Activated T-cell treated with anti-CD3 and anti-CD28 coated beads, Interleukin-2, amount 50 U/mL, for 72 hours (primary cell): ENCODE measurements around the gene CAMSAP1. TPM values are rescaled to one million over a fixed set of nuclear protein-coding genes. Genes with fewer than 3 reads are reported as not detected.

Experiments used
- ATAC-seq, 2 donors: fragments of 150-1000 bp; cut with Tn5 transposase; replicated peaks in 1 of 2; 2 replicates each; pipeline ENCODE4 v1.10.0; 2021; ENCODE audit warnings: moderate library complexity in 2 of 2, mild to moderate bottlenecking in 1 of 2
- DNase-seq, 2 donors: peaks; one replicate each; pipeline ENCODE4 v3.0.0; 2021 to 2022; ENCODE audit warnings: mixed read lengths in 1 of 2
- H3K27ac Mint-ChIP-seq: one replicate; pipeline ENCODE4 v1.8.0; 2022; ENCODE audit warnings: mild to moderate bottlenecking, moderate library complexity, mixed read lengths
- H3K27me3 Mint-ChIP-seq: one replicate; pipeline ENCODE4 v1.8.0; 2022; ENCODE audit warnings: low read depth, mixed read lengths
- H3K36me3 Mint-ChIP-seq, 2 donors: one replicate each; pipeline ENCODE4 v1.8.0; 2022; ENCODE audit warnings: mixed read lengths in 2 of 2, mild to moderate bottlenecking in 1 of 2; ENCODE audit not compliant: insufficient read depth in 2 of 2
- H3K4me1 Mint-ChIP-seq: one replicate; pipeline ENCODE4 v1.8.0; 2022; ENCODE audit warnings: low read depth, mixed read lengths
- H3K4me3 Mint-ChIP-seq, 2 donors: one replicate each; pipeline ENCODE4 v1.8.0; 2022; ENCODE audit warnings: mild to moderate bottlenecking in 2 of 2, mixed read lengths in 2 of 2, moderate library complexity in 2 of 2
- H3K9me3 Mint-ChIP-seq, 2 donors: one replicate each; pipeline ENCODE4 v1.8.0; 2022; ENCODE audit warnings: mixed read lengths in 2 of 2
- total RNA-seq, 2 donors: library from RNA; stranded (reverse); gene quantifications; one replicate each; pipeline ENCODE4 v1.2.3, GENCODE V29; 2022

CAMSAP1 gene
- total RNA-seq, 2 donors from 2014 or later = 42.2 to 53.4 TPM

DNA sequence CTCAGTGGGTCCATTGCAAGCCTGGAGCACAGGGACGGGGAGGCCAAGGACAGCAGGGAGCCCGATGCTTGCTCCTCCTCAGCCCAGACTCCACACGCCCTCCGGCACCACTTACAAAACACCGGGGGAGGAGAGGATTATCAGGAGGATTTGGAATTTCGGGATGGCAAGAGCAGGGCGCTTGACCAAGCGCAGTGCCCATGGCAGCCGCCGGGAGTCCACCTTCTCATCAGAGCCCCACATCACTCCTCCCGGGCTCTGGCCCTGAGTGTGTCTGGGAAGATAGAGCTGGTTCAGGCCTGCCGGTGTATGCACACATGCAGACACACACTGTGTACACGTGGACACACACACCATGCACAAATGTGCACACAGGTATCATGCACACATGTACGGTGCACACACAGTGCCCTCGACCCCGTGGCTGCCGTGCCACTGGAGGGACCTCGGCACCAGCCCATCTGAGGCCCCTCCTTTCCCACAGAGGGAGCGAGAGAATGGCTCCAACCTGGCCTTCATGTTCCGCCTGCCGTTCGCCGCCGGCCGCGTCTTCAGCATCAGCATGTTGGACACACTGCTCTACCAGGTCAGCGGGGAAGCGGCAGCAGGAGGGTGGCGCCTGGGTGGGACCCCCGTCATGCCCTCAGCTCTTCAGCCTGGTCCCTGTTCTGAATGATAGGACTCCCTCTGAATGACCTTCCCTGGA lies 123.7 kb downstream of the CAMSAP1 start:
- no peaks in the 10 kb centered on the region for H3K36me3 Mint-ChIP-seq
- no peak overlapping the region for H3K27ac Mint-ChIP-seq
- no peaks in the 10 kb centered on the region for H3K27me3 Mint-ChIP-seq
- no peaks in the 10 kb centered on the region for H3K4me1 Mint-ChIP-seq
- no peak for DNase-seq
- no peaks in the 10 kb centered on the region for H3K9me3 Mint-ChIP-seq
- no peak overlapping the region for H3K4me3 Mint-ChIP-seq
- no peak for ATAC-seq

- Mint-ChIP-seq H3K27me3 (no peaks in the 10 kb centered on the region), H3K4me3 (no peak overlapping the region), H3K27ac (no peak overlapping the region), H3K4me1 (no peaks in the 10 kb centered on the region), H3K9me3 (no peaks in the 10 kb centered on the region), H3K36me3 (no peaks in the 10 kb centered on the region)
- no peak for ATAC-seq
- DNase-seq = no peak
These were observed 124.4 kb downstream of the CAMSAP1 start for GRCh38 chr9:135782946-135783345.

- no peaks in the 10 kb centered on the region for H3K36me3 Mint-ChIP-seq
- H3K9me3 Mint-ChIP-seq = no peaks in the 10 kb centered on the region
- no peak overlapping the region for H3K27ac Mint-ChIP-seq
- H3K27me3 Mint-ChIP-seq = no peaks in the 10 kb centered on the region
- H3K4me1 Mint-ChIP-seq = no peaks in the 10 kb centered on the region
- H3K4me3 Mint-ChIP-seq = no peak overlapping the region
- ATAC-seq (no peak), DNase-seq (no peak)
These were observed 126.7 kb downstream of the CAMSAP1 start for GRCh38 chr9:135780626-135781025.

DNA sequence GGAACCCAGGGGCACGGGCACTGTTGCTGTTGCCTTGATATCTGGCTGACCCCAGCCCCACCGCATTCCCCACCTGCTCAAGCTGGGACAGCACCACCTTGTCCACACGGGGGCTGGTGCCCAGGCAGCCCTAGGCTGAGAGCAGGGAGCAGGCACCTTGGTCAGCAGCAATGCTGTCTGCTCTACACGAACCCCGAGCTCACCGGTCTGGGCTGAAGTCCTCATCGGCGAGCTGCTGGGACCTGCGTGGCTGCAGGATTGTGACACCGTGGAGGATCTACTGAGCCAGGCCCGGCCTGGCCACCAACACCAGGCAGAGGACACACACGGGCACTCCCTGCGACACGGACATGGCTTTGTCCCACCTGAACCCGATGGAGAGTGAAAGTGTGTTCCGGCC lies 127.3 kb downstream of the CAMSAP1 start:
- no peaks in the 10 kb centered on the region for H3K36me3 Mint-ChIP-seq
- ATAC-seq (no peak), DNase-seq (no peak)
- H3K4me3 Mint-ChIP-seq = no peak overlapping the region
- H3K9me3 Mint-ChIP-seq = no peaks in the 10 kb centered on the region
- H3K27me3 Mint-ChIP-seq = no peaks in the 10 kb centered on the region
- no peaks in the 10 kb centered on the region for H3K4me1 Mint-ChIP-seq
- no peak overlapping the region for H3K27ac Mint-ChIP-seq

- no peaks in the 10 kb centered on the region for H3K4me1 Mint-ChIP-seq
- H3K27me3 Mint-ChIP-seq = no peaks in the 10 kb centered on the region
- H3K4me3 Mint-ChIP-seq = no peak overlapping the region
- no peak for DNase-seq
- no peaks in the 10 kb centered on the region for H3K36me3 Mint-ChIP-seq
- ATAC-seq = no peak
- H3K9me3 Mint-ChIP-seq = no peaks in the 10 kb centered on the region
- no peak overlapping the region for H3K27ac Mint-ChIP-seq
These were observed 127.8 kb downstream of the CAMSAP1 start for GRCh38 chr9:135779571-135779970.

- no peak overlapping the region for H3K27ac Mint-ChIP-seq
- ATAC-seq (no peak), DNase-seq (no peak)
- H3K27me3 Mint-ChIP-seq = no peaks in the 10 kb centered on the region
- no peaks in the 10 kb centered on the region for H3K36me3 Mint-ChIP-seq
- no peaks in the 10 kb centered on the region for H3K4me1 Mint-ChIP-seq
- H3K9me3 Mint-ChIP-seq = no peaks in the 10 kb centered on the region
- H3K4me3 Mint-ChIP-seq = no peak overlapping the region
These were observed 128.9 kb downstream of the CAMSAP1 start for GRCh38 chr9:135778421-135778820.

DNA sequence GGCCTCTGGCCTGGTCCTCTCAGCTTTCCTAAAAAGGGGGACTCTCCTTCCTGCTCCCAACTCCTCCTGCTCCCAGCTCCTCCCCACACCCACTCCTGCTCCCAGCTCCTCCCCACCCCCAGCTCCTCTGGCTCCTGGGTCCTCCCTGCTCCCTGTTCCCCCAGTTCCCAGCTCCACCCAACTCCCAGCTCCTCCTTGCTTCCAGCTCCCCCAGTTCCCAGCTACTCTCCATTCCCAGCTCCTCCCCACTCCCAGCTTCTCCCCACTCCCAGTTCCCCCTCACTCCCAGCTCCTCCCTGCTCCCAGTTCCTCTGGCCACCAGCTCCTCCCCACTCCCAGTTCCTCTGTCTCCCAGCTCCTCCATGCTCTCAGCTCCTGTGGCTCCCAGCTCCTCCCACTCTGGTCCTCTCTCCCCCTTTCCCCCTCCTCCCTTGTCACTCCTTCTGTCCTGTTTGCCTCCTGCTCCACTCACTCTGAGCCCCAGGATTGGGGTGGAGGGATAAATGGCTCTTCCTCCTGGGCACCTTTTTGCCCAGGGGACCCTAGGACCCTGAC lies 129.6 kb downstream of the CAMSAP1 start:
- Mint-ChIP-seq H3K9me3 (no peaks in the 10 kb centered on the region), H3K27me3 (no peaks in the 10 kb centered on the region), H3K27ac (no peak overlapping the region), H3K4me1 (no peaks in the 10 kb centered on the region), H3K4me3 (no peak overlapping the region), H3K36me3 (no peaks in the 10 kb centered on the region)
- no peak for DNase-seq
- no peak for ATAC-seq

- Mint-ChIP-seq H3K4me1 (no peaks in the 10 kb centered on the region), H3K27ac (no peak overlapping the region), H3K4me3 (no peak overlapping the region), H3K36me3 (no peaks in the 10 kb centered on the region), H3K27me3 (no peaks in the 10 kb centered on the region), H3K9me3 (no peaks in the 10 kb centered on the region)
- no peak for ATAC-seq
- no peak for DNase-seq
These were observed 130.3 kb downstream of the CAMSAP1 start for GRCh38 chr9:135776893-135777622.

- no peak overlapping the region for H3K27ac Mint-ChIP-seq
- H3K36me3 Mint-ChIP-seq = no peaks in the 10 kb centered on the region
- ATAC-seq (no peak), DNase-seq (no peak)
- H3K9me3 Mint-ChIP-seq = no peaks in the 10 kb centered on the region
- no peak overlapping the region for H3K4me3 Mint-ChIP-seq
- no peaks in the 10 kb centered on the region for H3K4me1 Mint-ChIP-seq
- no peaks in the 10 kb centered on the region for H3K27me3 Mint-ChIP-seq
These were observed 131.4 kb downstream of the CAMSAP1 start for GRCh38 chr9:135775911-135776310.

GRCh38 chr9:135774794-135775525 lies 132.4 kb downstream of the CAMSAP1 start:
- Mint-ChIP-seq H3K27me3 (no peaks in the 10 kb centered on the region), H3K4me3 (no peak overlapping the region), H3K9me3 (no peaks in the 10 kb centered on the region), H3K27ac (no peak overlapping the region), H3K4me1 (no peaks in the 10 kb centered on the region), H3K36me3 (no peaks in the 10 kb centered on the region)
- ATAC-seq (no peak), DNase-seq (no peak)

GRCh38 chr9:135774239-135774747 lies 133.1 kb downstream of the CAMSAP1 start:
- no peak for DNase-seq
- H3K9me3 Mint-ChIP-seq = no peaks in the 10 kb centered on the region
- no peak for ATAC-seq
- no peak overlapping the region for H3K27ac Mint-ChIP-seq
- no peaks in the 10 kb centered on the region for H3K36me3 Mint-ChIP-seq
- H3K27me3 Mint-ChIP-seq = no peaks in the 10 kb centered on the region
- no peak overlapping the region for H3K4me3 Mint-ChIP-seq
- no peaks in the 10 kb centered on the region for H3K4me1 Mint-ChIP-seq

- Mint-ChIP-seq H3K9me3 (no peaks in the 10 kb centered on the region), H3K27me3 (no peaks in the 10 kb centered on the region), H3K4me1 (no peaks in the 10 kb centered on the region), H3K4me3 (no peak overlapping the region), H3K36me3 (no peaks in the 10 kb centered on the region), H3K27ac (no peak overlapping the region)
- ATAC-seq = no peak
- DNase-seq = no peak
These were observed 133.7 kb downstream of the CAMSAP1 start for GRCh38 chr9:135773530-135774238.
